SK-N-SH treated with all-trans-retinoic acid at 6 μM for 48 hours (cell line): ENCODE results near the gene EMCN.

Experiments used
- PPARA ChIP-seq: fragments of 250-450 bp; sonication (Bioruptor Pico); IDR thresholded peaks from 2 replicates; pipeline ENCODE4 v1.5.0; 2020; ENCODE audit warnings: mild to moderate bottlenecking, borderline replicate concordance
- ZFP3 ChIP-seq: fragments of 250-450 bp; sonication (Bioruptor Pico); IDR thresholded peaks from 2 replicates; pipeline ENCODE4 v1.5.0; 2020; ENCODE audit warnings: mild to moderate bottlenecking, moderate library complexity

DNA sequence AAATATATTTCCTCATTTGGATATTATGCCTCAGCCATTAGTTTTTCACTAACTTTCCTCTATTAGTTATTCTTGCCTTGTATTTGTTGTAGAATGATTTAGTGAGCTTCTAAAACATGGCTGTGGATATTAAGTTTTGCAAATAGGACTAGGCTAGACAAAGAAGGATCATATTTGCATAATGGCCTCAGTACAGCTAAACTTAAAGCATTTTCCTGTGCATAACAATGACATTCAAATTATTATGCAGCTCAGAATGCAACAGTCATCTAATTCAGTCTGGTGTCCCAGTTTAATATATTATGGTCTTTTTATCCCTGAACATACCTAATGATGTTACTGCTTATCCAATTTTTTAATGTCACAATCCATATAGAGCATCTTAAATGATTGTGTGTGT is 172.2 kb downstream of the EMCN start:
- TF ChIP-seq PPARA (CRISPR knock-in tag) (no peak), ZFP3 (CRISPR knock-in tag) (no peak)
